Prostate gland (tissue), 2 donors: Measurements from ENCODE around the gene P2RY12. TPM values are rescaled to one million over a fixed set of nuclear protein-coding genes. Genes with fewer than 3 reads are reported as not detected.

Experiments
- DNase-seq: peaks from one replicate; pipeline ENCODE4 v3.0.0-alpha.2; 2019; ENCODE audit warnings: low spot score
- H3K27ac ChIP-seq, 2 donors: fragments of 200-600 bp; sonication (generic); 2 replicates each; pipeline ENCODE4 v1.5.1; 2017 to 2019
- H3K27me3 ChIP-seq: fragments of 200-600 bp; sonication (generic); replicated peaks from 2 replicates; pipeline ENCODE4 v1.5.1; 2019; ENCODE audit not compliant: insufficient read depth
- H3K36me3 ChIP-seq, 2 donors: fragments of 200-600 bp; sonication (generic); 1 replicate in 1 of 2; 2 replicates in 1 of 2; pipeline versions ENCODE4 v1.5.1 to v1.8.1; 2017 to 2019
- H3K4me1 ChIP-seq: fragments of 200-600 bp; sonication (generic); replicated peaks from 2 replicates; pipeline ENCODE4 v1.5.1; 2019
- H3K4me3 ChIP-seq, 2 donors: fragments of 200-600 bp; sonication (generic); 2 replicates each; pipeline ENCODE4 v1.5.1; 2017 to 2019
- H3K9me3 ChIP-seq: fragments of 200-600 bp; sonication (generic); 2 replicates; pipeline ENCODE4 v1.5.1; 2017
- POLR2A ChIP-seq: fragments of 450-650 bp; IDR thresholded peaks from one replicate; pipeline ENCODE4 v1.6.1; 2016; ENCODE audit warnings: antibody characterized with exemption, mild to moderate bottlenecking
- POLR2AphosphoS5 ChIP-seq: sonication (generic); formaldehyde crosslinking; IDR thresholded peaks from one replicate; pipeline ENCODE4 v1.6.1; 2017; ENCODE audit warnings: antibody characterized with exemption
- WGBS: methylation state at CpG from one replicate; pipeline ENCODE4 v1.1.5; 2018; 5-methylcytosine and 5-hydroxymethylcytosine counted together
- intact Hi-C: fragments of 100-400 bp; cut with DNase I; formaldehyde crosslinking; loops from one replicate; pipeline ENCODE4 v1.14.2; 2022
- total RNA-seq, 2 donors: library from RNA; depleted of rRNA; stranded (reverse); fragments of >200 nt; gene quantifications; one replicate each; pipeline ENCODE4 v1.1.0, GENCODE V29; 2016
- TF ChIP-seq, protein P1 (sequence below), 4 experiments: fragments of 200-600 bp in 2 of 4; fragments of 450-650 bp in 2 of 4; sonication (generic) in 2 of 4; IDR thresholded peaks; 1 replicate in 3 of 4; 2 replicates in 1 of 4; pipeline ENCODE4 v1.5.1; 2016 to 2019; ENCODE audit warnings: antibody characterized with exemption in 4 of 4, mild to moderate bottlenecking in 2 of 4, moderate library complexity in 2 of 4

Gene P2RY12
- total RNA-seq, 2 donors from 2014 or later, result 0.97 to 5.0 TPM

DNA sequence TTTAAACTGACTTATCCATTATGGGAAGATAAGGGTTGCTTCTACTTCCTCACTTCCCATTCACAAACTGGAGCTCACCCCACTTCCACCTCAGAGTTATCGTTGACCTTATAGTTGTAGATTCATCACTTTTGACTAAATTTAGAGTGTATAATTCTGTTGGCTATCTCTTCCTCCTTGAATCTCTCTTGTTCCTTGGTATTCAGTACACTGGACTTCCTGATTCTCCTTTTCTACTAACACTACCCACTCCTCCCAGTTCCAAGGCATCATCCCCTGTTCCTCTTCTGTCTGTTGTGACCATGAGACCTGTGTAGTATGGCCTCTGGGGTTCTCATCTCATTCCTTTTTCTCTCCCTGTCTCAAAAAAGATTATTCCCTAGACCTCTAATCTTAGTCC is 62.0 kb downstream of the P2RY12 start:
- 90% methylated on average over 1 of the region's 1 CpG for WGBS
- Histone ChIP-seq H3K9me3 (no peaks in the 10 kb centered on the region), H3K36me3 (no peaks in the 10 kb centered on the region), H3K27ac (no peak overlapping the region), H3K27me3 (no peaks in the 10 kb centered on the region), H3K4me3 (no peak overlapping the region), H3K4me1 (no peaks in the 10 kb centered on the region)
- TF ChIP-seq POLR2AphosphoS5, result no peak
- no peak for TF ChIP-seq POLR2A
- TF ChIP-seq, protein P1, sequence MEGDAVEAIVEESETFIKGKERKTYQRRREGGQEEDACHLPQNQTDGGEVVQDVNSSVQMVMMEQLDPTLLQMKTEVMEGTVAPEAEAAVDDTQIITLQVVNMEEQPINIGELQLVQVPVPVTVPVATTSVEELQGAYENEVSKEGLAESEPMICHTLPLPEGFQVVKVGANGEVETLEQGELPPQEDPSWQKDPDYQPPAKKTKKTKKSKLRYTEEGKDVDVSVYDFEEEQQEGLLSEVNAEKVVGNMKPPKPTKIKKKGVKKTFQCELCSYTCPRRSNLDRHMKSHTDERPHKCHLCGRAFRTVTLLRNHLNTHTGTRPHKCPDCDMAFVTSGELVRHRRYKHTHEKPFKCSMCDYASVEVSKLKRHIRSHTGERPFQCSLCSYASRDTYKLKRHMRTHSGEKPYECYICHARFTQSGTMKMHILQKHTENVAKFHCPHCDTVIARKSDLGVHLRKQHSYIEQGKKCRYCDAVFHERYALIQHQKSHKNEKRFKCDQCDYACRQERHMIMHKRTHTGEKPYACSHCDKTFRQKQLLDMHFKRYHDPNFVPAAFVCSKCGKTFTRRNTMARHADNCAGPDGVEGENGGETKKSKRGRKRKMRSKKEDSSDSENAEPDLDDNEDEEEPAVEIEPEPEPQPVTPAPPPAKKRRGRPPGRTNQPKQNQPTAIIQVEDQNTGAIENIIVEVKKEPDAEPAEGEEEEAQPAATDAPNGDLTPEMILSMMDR (IDR thresholded peaks at IDR 0.05), result no peak
- no peak for DNase-seq
- intact Hi-C loops, result no loop called here

DNA sequence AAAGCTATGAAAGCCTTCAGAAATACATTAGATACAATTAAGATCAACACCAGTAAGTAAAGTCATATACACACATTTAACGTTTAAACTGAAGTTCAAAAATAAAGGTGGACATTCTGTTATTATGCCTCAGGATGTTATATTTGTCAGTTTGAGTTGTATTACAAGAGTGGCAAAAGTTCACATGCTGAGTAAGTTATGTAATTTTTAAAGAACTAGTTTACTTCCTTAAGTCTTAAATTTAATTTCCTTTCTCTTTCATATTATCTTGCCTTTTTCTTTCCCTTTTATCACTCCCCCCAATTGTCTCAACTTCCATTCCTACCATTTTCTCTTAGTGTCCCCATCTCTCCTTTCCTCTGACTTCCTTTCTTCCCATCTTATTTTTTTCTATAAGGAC is 63.0 kb downstream of the P2RY12 start:
- no peaks in the 10 kb centered on the region for H3K36me3 ChIP-seq
- no peaks in the 10 kb centered on the region for H3K4me1 ChIP-seq
- WGBS, result 33% methylated on average over 1 of the region's 1 CpG
- H3K27ac ChIP-seq, result no peak overlapping the region
- no peak for DNase-seq
- H3K4me3 ChIP-seq, result no peak overlapping the region
- TF ChIP-seq, protein P1 (IDR thresholded peaks at IDR 0.05), result no peak
- TF ChIP-seq POLR2AphosphoS5 (no peak), POLR2A (no peak)
- no peaks in the 10 kb centered on the region for H3K27me3 ChIP-seq
- intact Hi-C loops, result no loop called here
- H3K9me3 ChIP-seq, result no peaks in the 10 kb centered on the region

DNA sequence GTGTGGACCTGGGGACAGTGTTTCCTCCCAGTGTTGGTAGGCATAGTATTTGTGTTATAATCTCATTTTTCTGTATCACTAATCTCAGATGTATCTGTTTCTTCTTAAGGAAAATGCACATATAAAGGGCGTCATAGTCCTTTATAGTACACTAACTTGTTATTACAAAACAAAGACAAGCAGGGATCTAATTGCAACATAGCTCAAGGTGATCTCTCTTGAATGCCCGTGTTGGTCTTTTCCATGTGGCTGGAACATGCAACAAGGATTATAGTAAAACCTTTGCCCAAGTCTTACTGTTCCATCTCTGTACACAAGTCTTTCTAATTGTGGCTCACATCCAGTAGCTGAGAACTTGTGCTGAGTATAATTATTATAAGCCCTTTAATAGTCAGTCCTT is 64.4 kb downstream of the P2RY12 start:
- H3K4me1 ChIP-seq, result no peaks in the 10 kb centered on the region
- TF ChIP-seq POLR2A (no peak), POLR2AphosphoS5 (no peak)
- TF ChIP-seq, protein P1 (IDR thresholded peaks at IDR 0.05), result no peak
- 57% methylated on average over 2 of the region's 2 CpGs for WGBS

DNA sequence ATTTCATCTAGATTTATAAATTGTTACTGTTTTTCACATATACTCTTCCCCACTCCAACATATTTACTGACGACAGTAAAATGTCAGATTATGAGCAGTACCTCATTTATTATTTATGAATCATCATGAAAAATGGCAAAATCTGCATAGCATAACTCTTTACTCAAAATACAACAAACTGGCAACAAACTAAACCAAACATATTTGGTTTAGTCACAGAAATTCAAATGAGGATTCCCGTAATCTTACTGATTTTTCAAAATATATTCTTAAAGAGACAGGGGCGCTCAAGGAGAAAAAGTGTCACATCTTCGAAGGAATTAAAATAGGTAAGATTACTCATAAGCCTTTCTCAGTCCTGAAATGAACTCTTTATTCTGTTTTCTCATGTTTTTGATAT is 64.9 kb downstream of the P2RY12 start:
- intact Hi-C loops, result no loop called here
- Histone ChIP-seq H3K27me3 (no peaks in the 10 kb centered on the region), H3K4me3 (no peak overlapping the region), H3K36me3 (no peaks in the 10 kb centered on the region), H3K27ac (peak overlapping the region in 1 of 2 donors; percentile 5), H3K4me1 (no peaks in the 10 kb centered on the region), H3K9me3 (no peaks in the 10 kb centered on the region)
- TF ChIP-seq POLR2AphosphoS5 (no peak), POLR2A (no peak)
- TF ChIP-seq, protein P1 (IDR thresholded peaks at IDR 0.05), result no peak
- 58% methylated on average over 4 of the region's 4 CpGs for WGBS
- no peak for DNase-seq

More for the DNA sequence above, 64.4 kb downstream of the P2RY12 start:
- H3K27me3 ChIP-seq, result no peaks in the 10 kb centered on the region
- no peaks in the 10 kb centered on the region for H3K36me3 ChIP-seq
- no peak for DNase-seq
- no peak overlapping the region for H3K4me3 ChIP-seq
- H3K27ac ChIP-seq, result no peak overlapping the region
- intact Hi-C loops, result no loop called here
- no peaks in the 10 kb centered on the region for H3K9me3 ChIP-seq

DNA sequence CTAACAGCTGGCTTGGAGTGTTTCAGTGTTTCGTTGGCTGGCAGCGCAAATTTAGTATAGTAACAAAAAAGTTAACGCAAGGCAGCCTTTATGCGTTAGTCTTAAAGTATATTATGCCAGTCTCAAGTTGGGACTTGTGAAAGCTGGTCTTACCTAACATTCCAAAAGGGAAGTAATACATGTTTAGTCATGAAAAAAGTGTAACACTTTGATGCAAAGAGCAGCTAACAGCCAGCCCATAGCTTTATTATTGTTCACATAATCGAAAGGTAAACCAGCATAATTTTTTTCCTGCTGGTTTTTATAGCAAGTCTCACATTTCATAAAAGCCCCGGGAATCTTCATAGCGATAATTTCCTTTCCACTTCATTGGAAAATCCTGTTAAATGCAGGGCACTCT is 65.6 kb downstream of the P2RY12 start:
- no peaks in the 10 kb centered on the region for H3K9me3 ChIP-seq
- DNase-seq, result peak; percentile 42
- H3K4me3 ChIP-seq, result no peak overlapping the region
- no peaks in the 10 kb centered on the region for H3K36me3 ChIP-seq
- WGBS, result 43% methylated on average over 7 of the region's 7 CpGs
- peak; percentile 45 for TF ChIP-seq POLR2AphosphoS5
- no peak for TF ChIP-seq POLR2A
- intact Hi-C loops, result no loop called here
- H3K27ac ChIP-seq, result peak overlapping the region in 1 of 2 donors; percentile 10
- H3K4me1 ChIP-seq, result no peaks in the 10 kb centered on the region
- no peaks in the 10 kb centered on the region for H3K27me3 ChIP-seq
